HepG2 (cell line): ENCODE data around the gene PODXL2. TPM values are rescaled to one million over a fixed set of nuclear protein-coding genes. Genes with fewer than 3 reads are reported as not detected.

Experiments
- ATAC-seq: fragments of 200-7000 bp; cut with Tn5 transposase; 3 replicates; pipeline ENCODE4 v1.9.1; 2020; ENCODE audit warnings: mild to moderate bottlenecking, moderate library complexity
- BruUV-seq: library from RNA; stranded (reverse); fragments of 400-500 nt; replicated peaks from 2 replicates; lab custom pipeline; 2021; lab: Mats Ljungman, UMichigan
- CTCF ChIA-PET: fragments of 300-600 bp; formaldehyde crosslinking; extraction: SDS; loops from one replicate; lab custom pipeline; 2021; ENCODE audit warnings: low total read pairs, inconsistent platforms, low intra/inter-chr PET ratio; lab: Yijun Ruan, JAX
- POLR2A ChIA-PET: fragments of 350-600 bp; sonication (Branson Sonifier 250); formaldehyde crosslinking; loops from one replicate; lab custom pipeline; 2020; ENCODE audit warnings: antibody characterized with exemption, inconsistent platforms; lab: Yijun Ruan, JAX
- DNase-seq: peaks from one replicate; pipeline ENCODE4 v3.0.0-alpha.2; 2015; ENCODE audit warnings: low spot score
- FAIRE-seq: peaks from 3 replicates; lab custom pipeline; 2011; peaks lifted over from hg19 to GRCh38; lab: Jason Lieb, UNC
- H2AFZ ChIP-seq: one replicate; pipeline ENCODE4 v1.6.1; 2011; ENCODE audit warnings: low read length, inconsistent platforms
- H3K27ac ChIP-seq: fragments of 300-600 bp; 3 replicates; pipeline ENCODE4 v1.8.0; 2011; ENCODE audit warnings: mixed run types, mild to moderate bottlenecking, mixed read lengths, low read length, inconsistent platforms; ENCODE audit not compliant: insufficient read depth; ENCODE audit errors: extremely low read length
- H3K27me3 ChIP-seq, 2 experiments: fragments of 200-600 bp in 1 of 2; 2 replicates in 1 of 2; 3 replicates in 1 of 2; pipeline versions ENCODE4 v1.6.0 to v1.8.0; 2011; ENCODE audit warnings: low read length in 2 of 2, mild to moderate bottlenecking in 2 of 2, moderate library complexity in 2 of 2, inconsistent platforms in 1 of 2; ENCODE audit not compliant: insufficient read depth in 2 of 2, control insufficient read depth in 1 of 2
- H3K36me3 ChIP-seq, 2 experiments: fragments of 200-600 bp in 1 of 2; replicated peaks in 1 of 2; 2 replicates in 1 of 2; 3 replicates in 1 of 2; pipeline versions ENCODE4 v1.5.1 to v1.8.0; 2011; ENCODE audit warnings: low read length in 2 of 2, inconsistent platforms in 1 of 2; ENCODE audit not compliant: insufficient read depth in 2 of 2, control insufficient read depth in 1 of 2
- H3K4me1 ChIP-seq: 2 replicates; pipeline ENCODE4 v1.5.1; 2012; ENCODE audit warnings: low read length, inconsistent platforms; ENCODE audit not compliant: insufficient read depth
- H3K4me2 ChIP-seq: 2 replicates; pipeline ENCODE4 v1.6.0; 2011; ENCODE audit warnings: low read depth, low read length, inconsistent platforms
- H3K4me3 ChIP-seq, 3 experiments: fragments of 200-600 bp in 1 of 3; sonication (generic), shearing (Covaris generic) in 1 of 3; replicated peaks in 1 of 3; 2 replicates each; pipeline ENCODE4 v1.5.1; 2011 to 2016; ENCODE audit warnings: low read length in 3 of 3, inconsistent platforms in 2 of 3, low read depth in 2 of 3, mild to moderate bottlenecking in 2 of 3, control low read depth in 1 of 3, mixed read lengths in 1 of 3; ENCODE audit not compliant: insufficient read depth in 1 of 3
- H3K79me2 ChIP-seq: one replicate; pipeline ENCODE4 v1.6.1; 2011; ENCODE audit warnings: low read length, inconsistent platforms; ENCODE audit not compliant: insufficient read depth
- H3K9ac ChIP-seq: 2 replicates; pipeline ENCODE4 v1.6.0; 2011; ENCODE audit warnings: mild to moderate bottlenecking, low read depth, low read length, inconsistent platforms; ENCODE audit not compliant: insufficient read depth
- H3K9me3 ChIP-seq: 2 replicates; pipeline ENCODE4 v1.5.1; 2012; ENCODE audit warnings: mild to moderate bottlenecking, low read length
- H4K20me1 ChIP-seq: 2 replicates; pipeline ENCODE4 v1.6.0; 2011; ENCODE audit warnings: inconsistent platforms, mild to moderate bottlenecking, low read length, moderate library complexity; ENCODE audit not compliant: insufficient read depth
- MIXL1 ChIP-seq: IDR thresholded peaks from 2 replicates; pipeline ENCODE4 v1.6.1; 2016
- RBAK ChIP-seq: sonication (generic); formaldehyde crosslinking; IDR thresholded peaks from 2 replicates; pipeline ENCODE4 v1.5.1; 2020; ENCODE audit warnings: mild to moderate bottlenecking, missing genetic modification reagents
- ZNF10 ChIP-seq: sonication (generic); formaldehyde crosslinking; IDR thresholded peaks from 2 replicates; pipeline ENCODE4 v1.4.0; 2020; ENCODE audit warnings: mild to moderate bottlenecking, low read depth, missing genetic modification reagents, borderline replicate concordance
- ZNF207 ChIP-seq: fragments of 450-650 bp; IDR thresholded peaks from 2 replicates; pipeline ENCODE4 v1.6.1; 2016; ENCODE audit warnings: antibody characterized with exemption, borderline replicate concordance
- ZSCAN12 ChIP-seq: sonication (generic); formaldehyde crosslinking; IDR thresholded peaks from 2 replicates; pipeline ENCODE4 v1.9.0; 2021; ENCODE audit warnings: mild to moderate bottlenecking, missing genetic modification reagents
- WGBS: methylation state at CpG from one replicate; pipeline ENCODE4 v1.1.6; 2017; ENCODE audit warnings: low lambda C conversion rate; 5-methylcytosine and 5-hydroxymethylcytosine counted together
- in situ Hi-C: cut with HindIII; loops from 2 replicates; pipeline ENCODE4 v1.10.0; 2017; ENCODE audit warnings: low pct_unique_long_range_greater_than_20kb; ENCODE audit not compliant: extremely low pct_ligation_motif_present
- intact Hi-C: fragments of 100-400 bp; cut with micrococcal nuclease; formaldehyde crosslinking; loops from one replicate; pipeline ENCODE4 v1.10.0; 2022; ENCODE audit not compliant: unreplicated experiment
- polyA plus RNA-seq, 8 experiments: library from polyadenylated mRNA; depleted of rRNA in 3 of 8; stranded (reverse) in 7 of 8; unstranded in 1 of 8; fragments of >200 nt; fragmentation: Illumina TruSeq in 4 of 8; extraction: Trizol in 4 of 8; gene quantifications; 2 replicates each; pipeline versions ENCODE4 v1.2.1 to v1.2.3, GENCODE V29; 2011 to 2016; ENCODE audit warnings: low read depth in 4 of 8, missing spikeins in 1 of 8, mixed read lengths in 1 of 8; ENCODE audit not compliant: insufficient read depth in 1 of 8
- total RNA-seq, 5 experiments: library from RNA; depleted of rRNA; stranded (reverse); fragments of >200 nt; fragmentation: Illumina TruSeq; extraction: Trizol; gene quantifications; 2 replicates each; pipeline ENCODE4 v1.2.3, GENCODE V29; 2016; ENCODE audit warnings: low read depth in 1 of 5
- TF ChIP-seq, protein P1 (sequence below): sonication (generic); formaldehyde crosslinking; IDR thresholded peaks from 2 replicates; pipeline ENCODE4 v1.4.0; 2020; ENCODE audit warnings: missing genetic modification reagents, borderline replicate concordance
- TF ChIP-seq, protein P2 (sequence below): sonication (generic); formaldehyde crosslinking; IDR thresholded peaks from 2 replicates; pipeline ENCODE4 v1.4.0; 2020; ENCODE audit warnings: mild to moderate bottlenecking, missing genetic modification reagents

Gene PODXL2
- total and polyA plus RNA-seq, 2 of the 13 experiments (the other 11 are each of a cell fraction or from before 2014, with no cell fraction given): 20.4 to 25.1 TPM

DNA sequence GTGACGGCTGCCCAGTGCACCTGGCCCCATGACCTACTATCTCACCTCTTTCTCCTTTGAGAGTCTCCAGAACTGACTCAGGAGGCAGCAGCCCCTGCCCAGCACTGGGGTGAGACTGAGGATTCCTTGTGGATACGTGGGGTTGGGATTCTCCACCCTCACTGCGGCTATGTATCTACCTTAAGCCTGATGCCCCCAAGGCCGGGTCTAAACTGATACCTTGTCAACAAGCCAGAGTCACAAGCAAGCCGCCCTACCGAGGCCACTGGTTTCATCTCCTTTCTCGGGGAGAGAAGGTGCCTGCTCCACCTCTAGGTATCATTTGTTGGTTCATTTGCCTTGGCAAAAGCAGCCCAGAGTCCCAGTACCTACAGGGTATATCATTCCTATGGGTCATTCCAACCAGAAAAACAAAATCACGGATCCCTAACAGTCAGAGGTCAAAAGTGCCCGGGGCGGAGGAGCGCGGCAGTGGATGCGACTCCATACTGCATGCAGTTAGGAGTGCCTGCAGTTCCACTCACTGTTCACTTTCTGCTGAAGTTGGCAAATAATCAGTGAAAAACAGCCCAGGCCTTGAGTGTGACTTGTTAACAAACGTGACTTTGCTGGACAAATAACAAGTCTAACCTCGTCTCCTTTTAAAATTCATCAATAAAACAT lies 91.3 kb downstream of the PODXL2 start (continued):
- TF ChIP-seq, protein P1, sequence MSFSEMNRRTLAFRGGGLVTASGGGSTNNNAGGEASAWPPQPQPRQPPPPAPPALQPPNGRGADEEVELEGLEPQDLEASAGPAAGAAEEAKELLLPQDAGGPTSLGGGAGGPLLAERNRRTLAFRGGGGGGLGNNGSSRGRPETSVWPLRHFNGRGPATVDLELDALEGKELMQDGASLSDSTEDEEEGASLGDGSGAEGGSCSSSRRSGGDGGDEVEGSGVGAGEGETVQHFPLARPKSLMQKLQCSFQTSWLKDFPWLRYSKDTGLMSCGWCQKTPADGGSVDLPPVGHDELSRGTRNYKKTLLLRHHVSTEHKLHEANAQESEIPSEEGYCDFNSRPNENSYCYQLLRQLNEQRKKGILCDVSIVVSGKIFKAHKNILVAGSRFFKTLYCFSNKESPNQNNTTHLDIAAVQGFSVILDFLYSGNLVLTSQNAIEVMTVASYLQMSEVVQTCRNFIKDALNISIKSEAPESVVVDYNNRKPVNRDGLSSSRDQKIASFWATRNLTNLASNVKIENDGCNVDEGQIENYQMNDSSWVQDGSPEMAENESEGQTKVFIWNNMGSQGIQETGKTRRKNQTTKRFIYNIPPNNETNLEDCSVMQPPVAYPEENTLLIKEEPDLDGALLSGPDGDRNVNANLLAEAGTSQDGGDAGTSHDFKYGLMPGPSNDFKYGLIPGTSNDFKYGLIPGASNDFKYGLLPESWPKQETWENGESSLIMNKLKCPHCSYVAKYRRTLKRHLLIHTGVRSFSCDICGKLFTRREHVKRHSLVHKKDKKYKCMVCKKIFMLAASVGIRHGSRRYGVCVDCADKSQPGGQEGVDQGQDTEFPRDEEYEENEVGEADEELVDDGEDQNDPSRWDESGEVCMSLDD (CRISPR knock-in tag): no peak
- TF ChIP-seq, all 625 proteins: peak for 1

DNA sequence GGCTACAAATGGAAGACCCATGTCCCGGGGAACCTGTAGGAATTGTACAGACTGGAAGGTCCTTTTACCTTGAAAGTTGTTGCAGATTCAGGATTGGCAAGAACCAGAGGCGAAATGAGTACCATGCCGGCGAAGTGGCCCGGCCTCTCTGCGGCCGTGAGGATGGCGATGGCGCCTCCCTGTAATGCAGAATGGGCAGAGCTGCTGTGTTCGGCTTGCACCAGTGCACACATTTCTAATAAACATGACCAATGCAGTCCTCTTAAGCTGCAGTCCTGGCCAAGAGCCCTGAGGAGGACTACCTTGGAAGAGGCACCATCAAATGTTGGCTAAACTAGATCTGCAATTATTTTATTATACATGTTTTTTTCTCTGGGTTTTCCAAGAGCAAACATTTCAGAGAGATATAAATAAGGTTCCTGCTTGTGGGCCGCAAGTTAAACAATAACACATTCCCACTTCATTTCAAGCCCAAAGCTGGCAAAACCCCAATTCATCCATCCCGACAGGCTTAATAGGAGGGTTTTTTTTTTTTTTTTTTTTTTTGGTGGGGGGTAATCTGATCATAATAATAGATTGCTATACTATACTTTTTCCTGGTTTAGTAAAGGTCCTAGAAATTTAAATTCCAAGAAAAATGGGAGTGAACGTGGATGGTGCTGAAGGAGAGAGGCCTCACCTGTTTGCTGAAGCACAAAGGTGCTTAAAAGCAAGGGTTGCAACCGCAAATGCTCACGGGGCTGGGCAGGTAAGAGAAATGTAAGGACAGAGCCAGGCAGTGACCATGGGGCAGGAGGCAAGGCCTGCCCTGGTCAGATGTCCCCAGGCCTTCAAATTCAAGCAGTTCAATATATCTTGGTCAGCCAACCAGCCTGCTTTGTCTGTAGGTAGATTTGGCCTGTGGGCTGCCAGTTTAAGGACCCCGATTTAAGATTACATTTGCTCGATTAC lies 92.3 kb downstream of the PODXL2 start:
- no peaks in the 10 kb centered on the region for H4K20me1 ChIP-seq
- ATAC-seq (no peak), DNase-seq (no peak), FAIRE-seq (no peak)
- 55% methylated on average over 17 of the region's 17 CpGs for WGBS
- no peak overlapping the region for H3K4me3 ChIP-seq
- no TSS peak for BruUV-seq
- peaks cover 0 to 45% of the 10 kb centered on the region in 2 experiments; a peak in 4 of 5 replicates for H3K27me3 ChIP-seq
- H3K4me1 ChIP-seq: no peaks in the 10 kb centered on the region
- H3K9ac ChIP-seq: no peak overlapping the region
- POLR2A ChIA-PET: no interaction called here
- H3K79me2 ChIP-seq: no peaks in the 10 kb centered on the region
- no peak overlapping the region for H2AFZ ChIP-seq
- H3K9me3 ChIP-seq: no peaks in the 10 kb centered on the region
- intact Hi-C loops: no loop called here
- no peak overlapping the region for H3K4me2 ChIP-seq
- in situ Hi-C loops: no loop called here
- CTCF ChIA-PET: no interaction called here
- no peaks in the 10 kb centered on the region for H3K36me3 ChIP-seq
- H3K27ac ChIP-seq: no peak overlapping the region
- TF ChIP-seq ZNF10 (CRISPR knock-in tag): no peak
- TF ChIP-seq MIXL1 (CRISPR knock-in tag): no peak
- TF ChIP-seq ZSCAN12 (CRISPR knock-in tag): no peak
- TF ChIP-seq, protein P2, sequence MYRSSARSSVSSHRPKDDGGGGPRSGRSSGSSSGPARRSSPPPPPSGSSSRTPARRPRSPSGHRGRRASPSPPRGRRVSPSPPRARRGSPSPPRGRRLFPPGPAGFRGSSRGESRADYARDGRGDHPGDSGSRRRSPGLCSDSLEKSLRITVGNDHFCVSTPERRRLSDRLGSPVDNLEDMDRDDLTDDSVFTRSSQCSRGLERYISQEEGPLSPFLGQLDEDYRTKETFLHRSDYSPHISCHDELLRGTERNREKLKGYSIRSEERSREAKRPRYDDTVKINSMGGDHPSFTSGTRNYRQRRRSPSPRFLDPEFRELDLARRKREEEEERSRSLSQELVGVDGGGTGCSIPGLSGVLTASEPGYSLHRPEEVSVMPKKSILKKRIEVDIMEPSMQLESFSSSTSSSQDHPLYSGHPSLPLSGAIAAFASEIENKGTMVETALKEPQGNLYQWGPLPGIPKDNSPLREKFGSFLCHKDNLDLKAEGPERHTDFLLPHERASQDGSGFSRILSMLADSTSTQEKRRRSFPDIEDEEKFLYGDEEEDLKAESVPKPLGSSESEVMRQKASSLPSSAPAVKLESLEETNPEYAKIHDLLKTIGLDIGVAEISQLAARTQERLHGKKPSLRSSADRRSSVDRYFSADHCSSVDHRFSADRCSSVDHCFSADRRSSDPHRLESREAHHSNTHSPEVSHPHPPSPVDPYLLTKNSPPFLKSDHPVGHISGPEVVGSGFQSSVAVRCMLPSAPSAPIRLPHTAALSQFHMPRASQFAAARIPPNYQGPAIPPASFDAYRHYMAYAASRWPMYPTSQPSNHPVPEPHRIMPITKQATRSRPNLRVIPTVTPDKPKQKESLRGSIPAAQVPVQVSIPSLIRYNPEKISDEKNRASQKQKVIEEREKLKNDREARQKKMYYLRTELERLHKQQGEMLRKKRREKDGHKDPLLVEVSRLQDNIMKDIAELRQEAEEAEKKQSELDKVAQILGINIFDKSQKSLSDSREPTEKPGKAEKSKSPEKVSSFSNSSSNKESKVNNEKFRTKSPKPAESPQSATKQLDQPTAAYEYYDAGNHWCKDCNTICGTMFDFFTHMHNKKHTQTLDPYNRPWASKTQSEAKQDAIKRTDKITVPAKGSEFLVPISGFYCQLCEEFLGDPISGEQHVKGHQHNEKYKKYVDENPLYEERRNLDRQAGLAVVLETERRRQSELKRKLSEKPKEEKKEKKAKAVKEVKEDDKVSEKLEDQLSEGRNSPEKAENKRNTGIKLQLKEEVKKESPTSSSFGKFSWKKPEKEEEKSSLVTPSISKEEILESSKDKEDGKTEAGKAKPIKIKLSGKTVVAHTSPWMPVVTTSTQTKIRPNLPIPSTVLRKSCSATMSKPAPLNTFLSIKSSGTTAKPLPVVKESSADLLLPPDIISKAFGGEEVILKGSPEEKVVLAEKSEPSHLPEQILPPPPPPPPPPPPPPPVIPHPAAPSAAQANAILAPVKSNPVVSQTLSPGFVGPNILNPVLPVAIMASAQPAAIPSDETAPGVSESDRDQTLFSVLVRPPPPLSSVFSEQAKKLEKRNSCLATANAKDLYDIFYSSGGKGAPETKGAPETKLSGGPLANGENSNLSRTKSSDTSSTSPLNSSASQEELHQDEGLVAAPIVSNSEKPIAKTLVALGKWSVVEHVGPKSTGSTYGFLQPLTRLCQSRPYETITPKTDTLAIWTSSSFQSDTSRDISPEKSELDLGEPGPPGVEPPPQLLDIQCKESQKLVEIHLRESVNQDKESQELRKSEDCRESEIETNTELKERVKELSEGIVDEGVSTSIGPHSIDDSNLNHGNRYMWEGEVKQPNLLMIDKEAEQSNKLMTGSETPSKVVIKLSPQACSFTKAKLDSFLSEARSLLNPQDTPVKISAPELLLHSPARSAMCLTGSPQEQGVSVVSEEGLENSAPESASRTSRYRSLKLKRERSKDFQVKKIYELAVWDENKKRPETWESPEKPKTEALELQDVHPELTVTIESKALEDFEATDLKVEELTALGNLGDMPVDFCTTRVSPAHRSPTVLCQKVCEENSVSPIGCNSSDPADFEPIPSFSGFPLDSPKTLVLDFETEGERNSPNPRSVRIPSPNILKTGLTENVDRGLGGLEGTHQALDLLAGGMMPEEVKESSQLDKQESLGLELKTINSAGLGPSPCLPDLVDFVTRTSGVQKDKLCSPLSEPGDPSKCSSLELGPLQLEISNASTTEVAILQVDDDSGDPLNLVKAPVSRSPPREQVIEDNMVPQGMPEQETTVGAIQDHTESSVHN (CRISPR knock-in tag): no peak
- TF ChIP-seq ZNF207: no peak
- no peak for TF ChIP-seq RBAK
